Neural crest cell (in vitro differentiated cells): ENCODE measurements around the gene TOP3B. TPM values are rescaled to one million over a fixed set of nuclear protein-coding genes. Genes with fewer than 3 reads are reported as not detected.

Experiments
- DNase-seq: peaks from one replicate; pipeline ENCODE4 v3.0.0; 2021; ENCODE audit warnings: low read depth, mixed read lengths, low spot score
- H3K27ac Mint-ChIP-seq: one replicate; pipeline ENCODE4 v1.8.0; 2021; ENCODE audit warnings: mild to moderate bottlenecking, mixed read lengths; ENCODE audit not compliant: unreplicated experiment
- H3K27me3 Mint-ChIP-seq: 2 replicates; pipeline ENCODE4 v1.8.0; 2021; ENCODE audit warnings: low read depth, mild to moderate bottlenecking, mixed read lengths
- H3K36me3 Mint-ChIP-seq: 2 replicates; pipeline ENCODE4 v1.8.0; 2021; ENCODE audit warnings: low read depth, mild to moderate bottlenecking, mixed read lengths
- H3K4me1 Mint-ChIP-seq: 2 replicates; pipeline ENCODE4 v1.8.0; 2021; ENCODE audit warnings: mixed read lengths
- H3K4me3 Mint-ChIP-seq: one replicate; pipeline ENCODE4 v1.8.0; 2021; ENCODE audit warnings: mild to moderate bottlenecking, mixed read lengths
- H3K9me3 Mint-ChIP-seq: 2 replicates; pipeline ENCODE4 v1.8.0; 2021; ENCODE audit warnings: mixed read lengths
- CTCF ChIP-seq: fragments of 200-600 bp; sonication (generic); conservative IDR thresholded peaks from 2 replicates; pipeline ENCODE4 v1.5.0; 2021; ENCODE audit warnings: antibody characterized with exemption, mild to moderate bottlenecking
- total RNA-seq: library from RNA; stranded (reverse); gene quantifications from 2 replicates; pipeline ENCODE4 v1.2.1, GENCODE V29; 2021

TOP3B gene
- total RNA-seq, 1 donor from 2014 or later: 77.5 TPM

GRCh38 chr22:21923163-21923561 is 59.4 kb downstream of the TOP3B start:
- H3K9me3 Mint-ChIP-seq: no peaks in the 10 kb centered on the region
- DNase-seq: no peak
- no peaks in the 10 kb centered on the region for H3K27me3 Mint-ChIP-seq
- H3K36me3 Mint-ChIP-seq: no peaks in the 10 kb centered on the region
- no peak overlapping the region for H3K4me3 Mint-ChIP-seq
- H3K4me1 Mint-ChIP-seq: peaks cover 12% of the 10 kb centered on the region
- no peak for TF ChIP-seq CTCF
- H3K27ac Mint-ChIP-seq: no peak overlapping the region

GRCh38 chr22:21922370-21923162 is 60.0 kb downstream of the TOP3B start:
- Mint-ChIP-seq H3K27ac (no peak overlapping the region), H3K36me3 (no peaks in the 10 kb centered on the region), H3K27me3 (no peaks in the 10 kb centered on the region), H3K9me3 (no peaks in the 10 kb centered on the region), H3K4me3 (no peak overlapping the region), H3K4me1 (peaks cover 7% of the 10 kb centered on the region)
- TF ChIP-seq CTCF: no peak
- DNase-seq: no peak

- Mint-ChIP-seq H3K9me3 (no peaks in the 10 kb centered on the region), H3K27me3 (no peaks in the 10 kb centered on the region), H3K27ac (no peak overlapping the region), H3K36me3 (no peaks in the 10 kb centered on the region), H3K4me1 (peaks cover 14% of the 10 kb centered on the region), H3K4me3 (no peak overlapping the region)
- no peak for TF ChIP-seq CTCF
- DNase-seq: no peak
Measured at GRCh38 chr22:21921729-21922128, 60.9 kb downstream of the TOP3B start.

- Mint-ChIP-seq H3K4me3 (no peak overlapping the region), H3K27me3 (no peaks in the 10 kb centered on the region), H3K27ac (no peak overlapping the region), H3K4me1 (peaks cover 16% of the 10 kb centered on the region), H3K9me3 (no peaks in the 10 kb centered on the region), H3K36me3 (no peaks in the 10 kb centered on the region)
- TF ChIP-seq CTCF: no peak
- DNase-seq: no peak
Measured at GRCh38 chr22:21921184-21921721, 61.3 kb downstream of the TOP3B start.

GRCh38 chr22:21920341-21921183 is 62.0 kb downstream of the TOP3B start:
- TF ChIP-seq CTCF: no peak
- no peak overlapping the region for H3K4me3 Mint-ChIP-seq
- no peaks in the 10 kb centered on the region for H3K9me3 Mint-ChIP-seq
- no peaks in the 10 kb centered on the region for H3K27me3 Mint-ChIP-seq
- H3K27ac Mint-ChIP-seq: no peak overlapping the region
- H3K4me1 Mint-ChIP-seq: peaks cover 13% of the 10 kb centered on the region
- no peak for DNase-seq
- H3K36me3 Mint-ChIP-seq: no peaks in the 10 kb centered on the region
